Endothelial cell of umbilical vein (primary cell): ENCODE measurements around the gene CACNB4. TPM values are rescaled to one million over a fixed set of nuclear protein-coding genes. Genes with fewer than 3 reads are reported as not detected.
A peak's percentile ranks its signal among the peaks of the same experiment; 100 is the strongest.

Source experiments
- BruUV-seq: library from RNA; stranded (reverse); fragments of 400-500 nt; replicated peaks from 2 replicates; lab custom pipeline; 2021; lab: Mats Ljungman, UMichigan
- CTCF ChIA-PET: fragments of 300-600, 350-600 bp; sonication (Branson Sonifier 250); formaldehyde crosslinking; loops from one replicate; lab custom pipeline; 2021; ENCODE audit warnings: antibody characterized with exemption, inconsistent platforms; lab: Charles Lee
- POLR2A ChIA-PET: fragments of 300-600, 350-600 bp; sonication (Branson Sonifier 250); formaldehyde crosslinking; loops from one replicate; lab custom pipeline; 2021; ENCODE audit warnings: antibody characterized with exemption, inconsistent platforms; lab: Charles Lee
- DNase-seq: peaks from one replicate; pipeline ENCODE4 v3.0.0-alpha.2; 2011; ENCODE audit warnings: low read depth, low spot score
- FAIRE-seq: peaks from 2 replicates; lab custom pipeline; 2011; peaks lifted over from hg19 to GRCh38; lab: Jason Lieb, UNC
- H2AFZ ChIP-seq: 2 replicates; pipeline ENCODE4 v1.6.0; 2012; ENCODE audit warnings: low read depth, low read length, control low read depth, inconsistent platforms
- H3K27ac ChIP-seq: 2 replicates; pipeline ENCODE4 v1.5.1; 2011; ENCODE audit warnings: low read depth, mild to moderate bottlenecking, control low read depth, low read length, moderate library complexity; ENCODE audit not compliant: insufficient read depth
- H3K27me3 ChIP-seq, 2 experiments: 2 replicates each; pipeline versions ENCODE4 v1.6.0 to v1.6.1; 2011; ENCODE audit warnings: low read length in 2 of 2, mixed read lengths in 1 of 2; ENCODE audit not compliant: control insufficient read depth in 2 of 2, insufficient read depth in 2 of 2
- H3K36me3 ChIP-seq, 2 experiments: 2 replicates in 1 of 2; 3 replicates in 1 of 2; pipeline ENCODE4 v1.5.1; 2011; ENCODE audit warnings: low read length in 2 of 2, mild to moderate bottlenecking in 1 of 2, moderate library complexity in 1 of 2; ENCODE audit not compliant: control insufficient read depth in 2 of 2, insufficient read depth in 2 of 2; ENCODE audit errors: extremely low read depth in 1 of 2
- H3K4me1 ChIP-seq: 3 replicates; pipeline ENCODE4 v1.5.1; 2011; ENCODE audit warnings: mild to moderate bottlenecking, low read length; ENCODE audit not compliant: control insufficient read depth, insufficient read depth; ENCODE audit errors: extremely low read depth
- H3K4me2 ChIP-seq: 2 replicates; pipeline ENCODE4 v1.6.1; 2011; ENCODE audit warnings: low read length, control low read depth, mixed read lengths; ENCODE audit not compliant: insufficient read depth
- H3K4me3 ChIP-seq, 3 experiments: fragments of 200-600 bp in 1 of 3; sonication (generic), shearing (Covaris generic) in 1 of 3; replicated peaks in 1 of 3; 2 replicates each; pipeline ENCODE4 v1.5.1; 2011 to 2016; ENCODE audit warnings: control low read depth in 3 of 3, low read length in 3 of 3, mild to moderate bottlenecking in 2 of 3, inconsistent platforms in 1 of 3, low read depth in 1 of 3, moderate library complexity in 1 of 3; ENCODE audit not compliant: insufficient read depth in 1 of 3
- H3K79me2 ChIP-seq: 2 replicates; pipeline ENCODE4 v1.6.0; 2012; ENCODE audit warnings: low read length, inconsistent platforms; ENCODE audit not compliant: control insufficient read depth, insufficient read depth
- H3K9ac ChIP-seq: replicated peaks from 2 replicates; pipeline ENCODE3; 2011; ENCODE audit warnings: low read length, control low read depth; ENCODE audit not compliant: insufficient read depth; ENCODE audit errors: extremely low read depth
- H3K9me1 ChIP-seq: replicated peaks from 3 replicates; pipeline ENCODE4 v1.6.0; 2011; ENCODE audit warnings: mild to moderate bottlenecking, low read length; ENCODE audit not compliant: control insufficient read depth, insufficient read depth; ENCODE audit errors: extremely low read depth
- H3K9me3 ChIP-seq: replicated peaks from 2 replicates; pipeline ENCODE4 v1.5.1; 2012; ENCODE audit warnings: low read length, inconsistent platforms; ENCODE audit not compliant: control insufficient read depth, insufficient read depth
- H4K20me1 ChIP-seq: replicated peaks from 2 replicates; pipeline ENCODE3; 2011; ENCODE audit warnings: mild to moderate bottlenecking, low read length; ENCODE audit not compliant: control insufficient read depth, insufficient read depth; ENCODE audit errors: extremely low read depth
- CTCF ChIP-seq, 2 donors: IDR thresholded peaks; 1 replicate in 1 of 2; 2 replicates in 1 of 2; pipeline ENCODE4 v1.5.1; 2011; ENCODE audit warnings: low read length in 2 of 2, mild to moderate bottlenecking in 2 of 2, moderate library complexity in 2 of 2, control low read depth in 1 of 2, inconsistent platforms in 1 of 2, low read depth in 1 of 2; ENCODE audit not compliant: insufficient read depth in 1 of 2; ENCODE audit errors: extremely low read depth in 1 of 2
- EZH2 ChIP-seq: IDR thresholded peaks from 2 replicates; pipeline ENCODE4 v1.6.1; 2012; ENCODE audit warnings: borderline replicate concordance, low read depth, mild to moderate bottlenecking, moderate library complexity, low read length, inconsistent platforms; ENCODE audit not compliant: severe bottlenecking
- FOS ChIP-seq: IDR thresholded peaks from 2 replicates; pipeline ENCODE4 v1.6.1; 2011; ENCODE audit warnings: mild to moderate bottlenecking, low read length, moderate library complexity, borderline replicate concordance; ENCODE audit not compliant: insufficient read depth
- GATA2 ChIP-seq: IDR thresholded peaks from 2 replicates; pipeline ENCODE4 v1.7.0; 2011; ENCODE audit warnings: low read depth, mild to moderate bottlenecking, moderate library complexity, mixed read lengths, low read length; ENCODE audit not compliant: insufficient read length, insufficient read depth
- JUN ChIP-seq: IDR thresholded peaks from 2 replicates; pipeline ENCODE4 v1.6.1; 2011; ENCODE audit warnings: borderline replicate concordance, low read depth; ENCODE audit not compliant: insufficient read length, insufficient read depth
- MYC ChIP-seq: IDR thresholded peaks from one replicate; pipeline ENCODE4 v1.6.1; 2011; ENCODE audit warnings: mild to moderate bottlenecking, low read depth, low read length
- POLR2A ChIP-seq: IDR thresholded peaks from 2 replicates; pipeline ENCODE4 v1.6.1; 2012; ENCODE audit warnings: low read depth, mild to moderate bottlenecking, control low read depth, low read length
- POLR2AphosphoS5 ChIP-seq: IDR thresholded peaks from 2 replicates; pipeline ENCODE4 v1.6.1; 2012; ENCODE audit warnings: low read depth, mild to moderate bottlenecking, control low read depth, low read length, moderate library complexity; ENCODE audit not compliant: insufficient read depth
- dilution Hi-C: fragments of 300-500 bp; cut with MboI; formaldehyde crosslinking; loops from one replicate; pipeline ENCODE4 v1.15.0; 2019; ENCODE audit warnings: low sequenced_read_pairs; ENCODE audit not compliant: extremely low pct_ligation_motif_present
- intact Hi-C: fragments of 100-400 bp; cut with micrococcal nuclease; formaldehyde crosslinking; loops from one replicate; pipeline ENCODE4 v1.10.0; 2022
- polyA plus RNA-seq, 4 experiments: library from polyadenylated mRNA; depleted of rRNA in 3 of 4; stranded (reverse) in 3 of 4; unstranded in 1 of 4; fragments of >200 nt; gene quantifications; 2 replicates each; pipeline versions ENCODE4 v1.2.1 to v1.2.3, GENCODE V29; 2011 to 2012; ENCODE audit warnings: missing spikeins in 1 of 4
- total RNA-seq: library from RNA; stranded (reverse); gene quantifications from 2 replicates; pipeline ENCODE4 v1.2.3, GENCODE V29; 2021
- TF ChIP-seq, protein P1 (sequence below): IDR thresholded peaks from 2 replicates; pipeline ENCODE4 v1.6.1; 2011; ENCODE audit not compliant: insufficient read depth, insufficient read length

Gene CACNB4
- total and polyA plus RNA-seq, 2 donors (not counting 3 experiments of a cell fraction or from before 2014, with no cell fraction given), result 0.23 to 0.58 TPM

DNA sequence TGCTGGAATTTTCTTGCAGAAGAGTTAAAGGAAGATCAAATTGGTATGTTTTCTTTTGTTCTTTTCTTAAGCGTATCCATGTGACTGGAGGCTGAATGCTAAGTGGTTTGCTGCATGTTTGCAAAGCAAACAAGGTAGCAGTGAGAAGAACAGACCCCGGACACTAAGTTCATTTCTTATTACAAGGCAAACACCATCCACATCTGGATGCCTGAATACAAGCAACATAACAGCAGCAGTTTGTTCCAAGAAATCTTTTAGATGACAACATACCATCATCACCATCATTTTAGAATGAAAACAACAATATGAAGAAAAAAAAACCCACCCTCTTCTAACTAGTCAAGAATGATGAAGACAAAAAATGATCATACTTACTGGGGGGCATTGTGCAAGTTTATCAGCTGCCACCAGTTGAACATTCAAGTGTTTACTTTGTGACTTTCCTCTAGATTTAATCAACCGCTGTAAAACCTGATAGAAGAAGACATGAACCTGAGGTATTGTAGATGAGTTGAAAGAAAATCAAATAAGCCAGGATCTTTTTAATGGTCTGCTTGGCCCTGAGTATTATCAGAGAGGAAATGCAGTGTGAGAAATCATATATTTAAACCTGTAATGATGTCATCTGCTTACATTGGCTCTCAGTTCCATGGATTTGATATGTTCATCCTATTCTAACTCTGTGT, 245.6 kb downstream of the CACNB4 start:
- ChIA-PET CTCF (interaction anchor here (0.8 kb wide), 1 partner anchor 26 kb away, joined by 3 read pairs; no protein-coding TSS in a partner anchor), POLR2A (no interaction called here)
- H3K4me1 ChIP-seq, result peaks cover 3% of the 10 kb centered on the region
- TF ChIP-seq, protein P1, sequence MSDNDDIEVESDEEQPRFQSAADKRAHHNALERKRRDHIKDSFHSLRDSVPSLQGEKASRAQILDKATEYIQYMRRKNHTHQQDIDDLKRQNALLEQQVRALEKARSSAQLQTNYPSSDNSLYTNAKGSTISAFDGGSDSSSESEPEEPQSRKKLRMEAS, result no peak
- no peak for TF ChIP-seq FOS
- no peak for TF ChIP-seq GATA2
- TF ChIP-seq EZH2, result no peak
- TF ChIP-seq POLR2A, result no peak
- no peak for TF ChIP-seq POLR2AphosphoS5
- no peak for TF ChIP-seq CTCF (IDR thresholded peaks at IDR 0.05; ENCODE audit: extremely low read depth in 1 of 2, insufficient read depth in 1 of 2, low read depth in 1 of 2, low read length in 2 of 2)
- TF ChIP-seq JUN, result no peak
- no peak for TF ChIP-seq MYC
- no peaks in the 10 kb centered on the region for H3K9me1 ChIP-seq
- no peaks in the 10 kb centered on the region for H3K36me3 ChIP-seq
- no peak overlapping the region for H3K4me3 ChIP-seq
- dilution Hi-C loops, result no loop called here
- intact Hi-C loops, result no loop called here
- no peaks in the 10 kb centered on the region for H3K9me3 ChIP-seq
- no peaks in the 10 kb centered on the region for H4K20me1 ChIP-seq
- DNase-seq (peak; percentile 85), FAIRE-seq (no peak)
- BruUV-seq, result no TSS peak
- no peaks in the 10 kb centered on the region for H3K27me3 ChIP-seq
- no peak overlapping the region for H3K9ac ChIP-seq
- no peak overlapping the region for H3K27ac ChIP-seq
- no peak overlapping the region for H3K4me2 ChIP-seq
- H2AFZ ChIP-seq, result no peak overlapping the region
- H3K79me2 ChIP-seq, result no peaks in the 10 kb centered on the region
